ENCODE data around the gene TBATA. TPM values are rescaled to one million over a fixed set of nuclear protein-coding genes. Genes with fewer than 3 reads are reported as not detected.
"Not testable (repeated sequence)": the region's sequence is repeated elsewhere in the genome, so short reads cannot be mapped to it uniquely, and the experiment has no call there.

Gene TBATA
- total RNA-seq, 4 donors from 2014 or later, result not detected

- TF ChIP-seq POLR2A (IDR thresholded peaks at IDR 0.05), result no peak
- no peak for TF ChIP-seq CTCF (IDR thresholded peaks at IDR 0.05)
- H3K27ac ChIP-seq, result no peak overlapping the region
- H3K36me3 ChIP-seq, result no peaks in the 10 kb centered on the region
- whole genome bisulfite sequencing, 2 donors, result 63 to 76% methylated on average over 2 of the region's 2 CpGs
- H3K9me3 ChIP-seq, result peaks cover 0 to 10% (median 0%) of the 10 kb centered on the region in 4 donors
- H3K4me3 ChIP-seq, result no peak overlapping the region
- no peaks in the 10 kb centered on the region for H3K27me3 ChIP-seq
- H3K4me1 ChIP-seq, result no peaks in the 10 kb centered on the region
- DNase-seq (ENCODE audit: low spot score in 2 of 2), result no peak
Observed at GRCh38 chr10:70770001-70770400, 15.2 kb downstream of the TBATA start.

GRCh38 chr10:70769121-70769520 lies 16.1 kb downstream of the TBATA start:
- no peak overlapping the region for H3K4me3 ChIP-seq
- peaks cover 0 to 10% (median 0%) of the 10 kb centered on the region in 4 donors for H3K9me3 ChIP-seq
- DNase-seq (ENCODE audit: low spot score in 2 of 2), result no peak
- no peaks in the 10 kb centered on the region for H3K27me3 ChIP-seq
- TF ChIP-seq POLR2A (IDR thresholded peaks at IDR 0.05), result no peak
- no peak for TF ChIP-seq CTCF (IDR thresholded peaks at IDR 0.05)
- TF ChIP-seq EP300 (IDR thresholded peaks at IDR 0.05), result no peak
- H3K4me1 ChIP-seq, result no peaks in the 10 kb centered on the region
- H3K36me3 ChIP-seq, result no peaks in the 10 kb centered on the region
- 87 to 89% methylated on average over 4 of the region's 4 CpGs for WGBS, 2 donors
- no peak overlapping the region for H3K27ac ChIP-seq

DNA sequence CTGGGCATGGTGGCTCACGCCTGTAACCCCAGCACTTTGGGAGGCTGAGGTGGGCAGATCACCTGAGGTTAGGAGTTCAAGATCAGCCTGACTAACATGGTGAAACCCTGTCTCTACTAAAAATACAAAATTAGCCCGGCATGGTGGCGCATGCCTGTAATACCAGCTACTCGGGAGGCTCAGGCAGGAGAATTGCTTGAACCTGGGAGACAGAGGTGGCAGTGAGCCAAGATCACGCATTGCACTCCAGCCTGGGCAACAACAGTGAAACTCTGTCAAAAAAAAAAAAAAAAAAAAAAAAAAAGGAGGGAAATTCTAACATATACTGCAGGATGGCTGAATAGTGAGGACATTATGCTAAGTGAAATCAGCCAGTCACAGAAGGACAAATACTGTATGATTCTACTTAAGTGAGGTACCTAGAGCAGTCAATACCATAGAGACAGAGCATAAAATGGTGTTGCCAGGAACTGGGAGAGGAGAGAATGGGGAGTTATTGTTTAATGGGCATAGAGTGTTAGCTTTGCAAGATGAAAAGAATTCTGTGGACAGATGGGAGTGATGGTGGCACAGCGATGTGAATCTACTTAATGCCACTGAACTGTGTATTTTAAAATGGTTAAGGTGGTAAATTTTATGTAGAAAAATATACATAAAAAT lies 17.0 kb downstream of the TBATA start:
- peaks cover 0 to 10% (median 0%) of the 10 kb centered on the region in 4 donors for H3K9me3 ChIP-seq
- H3K27me3 ChIP-seq; H3K4me1 ChIP-seq; H3K27ac ChIP-seq; H3K4me3 ChIP-seq; H3K36me3 ChIP-seq; DNase-seq (ENCODE audit: low spot score in 2 of 2): not testable (repeated sequence)
- 74% methylated on average over 6 of the region's 6 CpGs for WGBS, 2 donors

GRCh38 chr10:70765794-70766594 lies 19.2 kb downstream of the TBATA start:
- Histone ChIP-seq H3K27me3 (no peaks in the 10 kb centered on the region), H3K27ac (no peak overlapping the region), H3K4me3 (no peak overlapping the region), H3K36me3 (no peaks in the 10 kb centered on the region), H3K9me3 (peaks cover 0 to 10% (median 0%) of the 10 kb centered on the region in 4 donors), H3K4me1 (no peaks in the 10 kb centered on the region)
- 90 to 95% methylated on average over 8 of the region's 8 CpGs for WGBS, 2 donors
- no peak for DNase-seq (ENCODE audit: low spot score in 2 of 2)
- no peak for TF ChIP-seq POLR2A (IDR thresholded peaks at IDR 0.05)
- no peak for TF ChIP-seq EP300 (IDR thresholded peaks at IDR 0.05)
- TF ChIP-seq CTCF (IDR thresholded peaks at IDR 0.05), result no peak

- peaks cover 0 to 10% (median 0%) of the 10 kb centered on the region in 4 donors for H3K9me3 ChIP-seq
- no peaks in the 10 kb centered on the region for H3K27me3 ChIP-seq
- 68 to 83% methylated on average over 2 to 3 of the region's 3 CpGs for WGBS, 2 donors
- H3K36me3 ChIP-seq, result no peaks in the 10 kb centered on the region
- H3K27ac ChIP-seq, result no peak overlapping the region
- TF ChIP-seq POLR2A (IDR thresholded peaks at IDR 0.05) (no peak), CTCF (IDR thresholded peaks at IDR 0.05) (no peak), EP300 (IDR thresholded peaks at IDR 0.05) (no peak)
- H3K4me1 ChIP-seq, result no peaks in the 10 kb centered on the region
- H3K4me3 ChIP-seq, result no peak overlapping the region
- no peak for DNase-seq (ENCODE audit: low spot score in 2 of 2)
Observed at GRCh38 chr10:70763567-70763966, 21.6 kb downstream of the TBATA start.
